AG04450 (cell line): ENCODE measurements around the gene MRM2. TPM values are rescaled to one million over a fixed set of nuclear protein-coding genes. Genes with fewer than 3 reads are reported as not detected.

Experiments used
- CTCF ChIA-PET: fragments of 300-600, 350-600 bp; formaldehyde crosslinking; extraction: SDS; loops from one replicate; lab custom pipeline; 2022; ENCODE audit warnings: antibody characterized with exemption, inconsistent platforms; lab: Charles Lee
- POLR2A ChIA-PET: fragments of 350-600 bp; formaldehyde crosslinking; extraction: SDS; loops from one replicate; lab custom pipeline; 2021; ENCODE audit warnings: antibody characterized with exemption, inconsistent platforms; lab: Yijun Ruan, JAX
- DNase-seq: peaks from one replicate; pipeline ENCODE4 v3.0.0-alpha.2; 2011; ENCODE audit warnings: low read depth, low spot score
- H3K27ac ChIP-seq: one replicate; pipeline ENCODE4 v1.5.1; 2012; ENCODE audit warnings: low read depth, low read length, control low read depth
- H3K27me3 ChIP-seq: one replicate; pipeline ENCODE4 v1.6.0; 2012; ENCODE audit warnings: low read length; ENCODE audit not compliant: control insufficient read depth, insufficient read depth
- H3K4me3 ChIP-seq: 2 replicates; pipeline ENCODE4 v1.5.1; 2011; ENCODE audit warnings: mild to moderate bottlenecking, low read depth, low read length, control low read depth
- H3K9me3 ChIP-seq: 2 replicates; pipeline ENCODE4 v1.5.1; 2012; ENCODE audit warnings: low read length; ENCODE audit not compliant: control insufficient read depth, insufficient read depth
- CTCF ChIP-seq: IDR thresholded peaks from 2 replicates; pipeline ENCODE4 v1.5.1; 2011; ENCODE audit warnings: low read depth, low read length, control low read depth, inconsistent platforms
- polyA plus RNA-seq: library from polyadenylated mRNA; depleted of rRNA; stranded (reverse); fragments of >200 nt; gene quantifications from 2 replicates; pipeline ENCODE4 v1.2.3, GENCODE V29; 2011

Gene MRM2
- polyA plus RNA-seq, 1 experiment: 18.4 TPM

DNA sequence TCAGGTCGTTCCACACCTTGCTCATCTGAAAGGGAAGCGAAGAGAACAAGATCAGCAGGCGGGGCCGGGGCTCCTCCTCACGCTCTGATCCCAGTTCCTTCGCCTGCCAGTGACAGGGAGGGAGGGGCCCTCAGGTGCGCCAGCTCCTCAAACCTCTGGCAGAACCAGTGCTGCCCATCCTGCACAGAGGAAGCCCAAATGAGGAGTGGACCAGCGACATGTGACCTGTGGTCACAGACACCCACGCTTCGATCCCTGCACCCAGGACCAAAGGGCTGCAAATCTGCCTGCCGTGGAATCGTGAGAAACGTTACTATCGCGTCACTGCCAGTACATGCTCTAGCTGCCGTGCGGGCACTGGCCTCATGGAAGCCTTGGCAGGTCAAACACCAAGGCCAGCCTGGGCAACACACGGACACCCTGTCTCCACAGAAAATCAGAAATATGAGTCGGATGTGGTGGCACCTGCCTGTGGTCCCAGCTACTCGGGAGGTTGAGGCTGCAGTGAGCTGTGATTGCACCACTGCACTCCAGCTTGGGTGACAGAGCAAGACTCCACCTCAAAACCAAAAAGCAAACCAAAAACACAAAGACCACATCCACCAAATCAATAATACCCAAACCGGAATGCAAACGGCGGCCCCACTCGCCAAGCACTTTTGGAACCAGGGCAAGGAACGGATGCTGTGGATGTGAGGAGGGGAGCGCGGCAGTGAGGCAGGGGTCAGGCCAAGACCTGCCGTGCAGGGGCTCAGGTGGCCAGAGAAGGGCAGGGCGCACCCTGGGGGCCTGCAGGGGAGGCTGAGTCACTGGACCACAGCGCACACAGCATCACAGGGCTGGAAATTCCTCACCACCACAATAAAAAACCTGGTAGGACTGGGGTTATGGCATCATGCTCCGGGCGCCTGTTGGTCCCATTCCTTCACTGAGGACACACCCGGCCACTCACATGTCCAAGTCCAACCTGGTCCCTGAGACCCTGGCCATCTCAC, 13.4 kb upstream of the MRM2 start:
- no peak for DNase-seq
- H3K9me3 ChIP-seq: no peaks in the 10 kb centered on the region; the same call in 1 of the 2 replicates
- ChIA-PET POLR2A (no interaction called here), CTCF (no interaction called here)
- no peak for TF ChIP-seq CTCF
- no peaks in the 10 kb centered on the region for H3K27me3 ChIP-seq
- no peak overlapping the region for H3K27ac ChIP-seq
- no peak overlapping the region for H3K4me3 ChIP-seq

DNA sequence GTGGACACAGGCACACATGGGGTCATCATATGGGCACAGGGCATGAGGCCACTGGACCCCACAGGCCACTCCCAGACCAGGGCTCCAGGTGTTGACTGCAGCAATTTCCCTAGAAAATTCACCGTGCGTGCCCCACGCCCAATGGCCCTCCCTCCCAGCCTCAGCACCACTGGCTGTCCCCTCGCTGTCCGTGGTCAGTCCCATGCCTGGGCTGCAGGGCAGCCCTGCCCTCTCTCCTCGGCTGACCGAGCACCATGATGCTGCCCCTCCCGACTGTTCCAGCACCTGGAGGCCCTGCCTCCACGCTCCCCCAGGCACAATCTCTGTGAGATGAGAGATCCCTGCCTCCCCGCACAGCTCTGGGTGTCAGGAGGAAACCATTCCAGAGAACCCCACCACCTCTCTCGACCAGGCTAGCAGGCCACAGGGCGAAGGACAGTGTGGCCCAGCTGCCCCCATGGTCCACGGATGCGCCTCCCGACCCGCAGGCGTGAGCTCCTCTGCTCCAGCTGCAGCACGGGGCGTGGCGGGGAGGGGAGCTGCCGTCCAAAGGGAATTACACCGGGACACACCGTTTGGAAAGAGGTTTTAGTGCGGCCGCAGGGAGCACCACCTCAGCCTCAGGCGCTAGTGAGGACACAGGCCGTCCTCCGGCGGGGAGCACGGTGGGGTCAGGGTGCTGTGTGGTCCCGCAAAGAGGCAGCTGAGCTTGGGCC, 12.6 kb upstream of the MRM2 start:
- no peaks in the 10 kb centered on the region; the same call in 1 of the 2 replicates for H3K9me3 ChIP-seq
- no peaks in the 10 kb centered on the region for H3K27me3 ChIP-seq
- H3K4me3 ChIP-seq: no peak overlapping the region
- DNase-seq: no peak
- CTCF ChIA-PET: no interaction called here
- TF ChIP-seq CTCF: no peak
- POLR2A ChIA-PET: interaction anchor here (0.6 kb wide), 1 partner anchor 12 kb away, joined by 3 read pairs; no protein-coding TSS in a partner anchor
- H3K27ac ChIP-seq: no peak overlapping the region

- no peaks in the 10 kb centered on the region for H3K27me3 ChIP-seq
- no peak overlapping the region for H3K27ac ChIP-seq
- H3K9me3 ChIP-seq: no peaks in the 10 kb centered on the region; the same call in 1 of the 2 replicates
- ChIA-PET POLR2A (no interaction called here), CTCF (no interaction called here)
- no peak for TF ChIP-seq CTCF
- H3K4me3 ChIP-seq: no peak overlapping the region
- no peak for DNase-seq
Observed at GRCh38 chr7:2253525-2254244, 11.7 kb upstream of the MRM2 start.

DNA sequence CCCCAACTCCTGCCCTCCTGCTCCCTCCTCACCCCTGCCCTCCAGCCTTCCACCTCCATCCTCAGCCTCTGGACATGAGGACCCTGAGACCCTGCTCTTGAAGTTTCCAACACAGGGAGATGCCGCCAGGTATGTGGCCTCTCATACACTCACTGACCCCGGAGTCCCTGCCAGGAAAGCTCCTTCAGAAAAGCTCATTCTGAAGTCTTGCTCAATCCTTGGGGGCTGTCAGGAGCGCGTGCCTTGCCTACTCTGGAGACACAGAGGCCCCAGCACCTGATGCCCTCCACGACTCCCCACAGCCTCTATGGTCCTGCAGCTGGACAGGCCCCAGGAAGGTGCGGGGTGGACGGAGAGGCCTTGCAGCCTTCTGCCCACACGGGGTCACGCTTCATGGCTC, 11.0 kb upstream of the MRM2 start:
- Histone ChIP-seq H3K9me3 (no peaks in the 10 kb centered on the region; the same call in 1 of the 2 replicates), H3K4me3 (no peak overlapping the region), H3K27me3 (no peaks in the 10 kb centered on the region), H3K27ac (no peak overlapping the region)
- ChIA-PET CTCF (no interaction called here), POLR2A (no interaction called here)
- DNase-seq: no peak
- TF ChIP-seq CTCF: no peak
